ENCODE measurements around the gene TPRN. TPM values are rescaled to one million over a fixed set of nuclear protein-coding genes. Genes with fewer than 3 reads are reported as not detected.

TPRN gene
- total RNA-seq, 2 donors from 2014 or later: 9.0 to 19.1 TPM

- no peak for ATAC-seq
- Mint-ChIP-seq H3K9me3 (no peaks in the 10 kb centered on the region), H3K4me3 (peak overlapping the region; percentile 96), H3K4me1 (ENCODE audit: low read depth in 2 of 2) (peaks cover 13 to 19% of the 10 kb centered on the region in 2 donors), H3K27me3 (no peaks in the 10 kb centered on the region), H3K27ac (peak overlapping the region; percentile 80 to 84), H3K36me3 (no peaks in the 10 kb centered on the region)
- peak; percentile 73 for DNase-seq (ENCODE audit: low spot score)
Observed at GRCh38 chr9:137189297-137190295, 10.9 kb downstream of the TPRN start.

- DNase-seq (ENCODE audit: low spot score): peak; percentile 95
- Mint-ChIP-seq H3K4me1 (ENCODE audit: low read depth in 2 of 2) (peaks cover 20 to 24% of the 10 kb centered on the region in 2 donors), H3K4me3 (peak within 1 kb of the TSS; percentile 96)
Observed at GRCh38 chr9:137188490-137189296, 11.8 kb downstream of the TPRN start, which contains the start of the genes ANAPC2 and SSNA1. TSS of gene ANAPC2 (minus strand) at chr9:137188560. CDS start at chr9:137188532, 28 bp downstream. TSS of gene SSNA1 (plus strand) at chr9:137188676. CDS start at chr9:137188727, 51 bp downstream.

GRCh38 chr9:137188086-137188489, 12.5 kb downstream of the TPRN start:
- Mint-ChIP-seq H3K27ac (peak overlapping the region; percentile 80 to 84), H3K36me3 (peaks cover 6% of the 10 kb centered on the region), H3K27me3 (no peaks in the 10 kb centered on the region), H3K4me3 (peak overlapping the region; percentile 96), H3K9me3 (no peaks in the 10 kb centered on the region), H3K4me1 (ENCODE audit: low read depth in 2 of 2) (peaks cover 20 to 24% of the 10 kb centered on the region in 2 donors)
- DNase-seq (ENCODE audit: low spot score): no peak
- peak in 1 of 2 donors; percentile 52 for ATAC-seq

More at GRCh38 chr9:137188490-137189296, 11.8 kb downstream of the TPRN start, which contains the start of the genes ANAPC2 and SSNA1:
- Mint-ChIP-seq H3K27ac (peak within 1 kb of the TSS; percentile 80 to 84), H3K36me3 (peaks cover 6% of the 10 kb centered on the region), H3K27me3 (no peaks in the 10 kb centered on the region), H3K9me3 (no peaks in the 10 kb centered on the region)
- ATAC-seq: peak; percentile 90 to 93

- H3K36me3 Mint-ChIP-seq: peaks cover 6% of the 10 kb centered on the region
Observed at GRCh38 chr9:137187386-137187785, 13.2 kb downstream of the TPRN start.

GRCh38 chr9:137186385-137186784, 14.2 kb downstream of the TPRN start:
- Mint-ChIP-seq H3K9me3 (no peaks in the 10 kb centered on the region), H3K27ac (no peak overlapping the region), H3K36me3 (peaks cover 6% of the 10 kb centered on the region), H3K27me3 (no peaks in the 10 kb centered on the region), H3K4me3 (peak overlapping the region; percentile 96), H3K4me1 (ENCODE audit: low read depth in 2 of 2) (peaks cover 20 to 28% of the 10 kb centered on the region in 2 donors)
- ATAC-seq: no peak
- no peak for DNase-seq (ENCODE audit: low spot score)

More at GRCh38 chr9:137187386-137187785, 13.2 kb downstream of the TPRN start:
- H3K27ac Mint-ChIP-seq: peak overlapping the region; percentile 80 to 84
- H3K4me1 Mint-ChIP-seq (ENCODE audit: low read depth in 2 of 2): peaks cover 20 to 24% of the 10 kb centered on the region in 2 donors
- H3K4me3 Mint-ChIP-seq: peak overlapping the region; percentile 96
- ATAC-seq: no peak
- no peaks in the 10 kb centered on the region for H3K27me3 Mint-ChIP-seq
- H3K9me3 Mint-ChIP-seq: no peaks in the 10 kb centered on the region
- DNase-seq (ENCODE audit: low spot score): no peak

- H3K4me3 Mint-ChIP-seq: no peak overlapping the region
- no peak for DNase-seq (ENCODE audit: low spot score)
- H3K27me3 Mint-ChIP-seq: no peaks in the 10 kb centered on the region
- H3K36me3 Mint-ChIP-seq: peaks cover 6% of the 10 kb centered on the region
- H3K27ac Mint-ChIP-seq: no peak overlapping the region
- ATAC-seq: no peak
- peaks cover 19 to 26% of the 10 kb centered on the region in 2 donors for H3K4me1 Mint-ChIP-seq (ENCODE audit: low read depth in 2 of 2)
- H3K9me3 Mint-ChIP-seq: no peaks in the 10 kb centered on the region
Observed at GRCh38 chr9:137185921-137186320, 14.6 kb downstream of the TPRN start.

- H3K27ac Mint-ChIP-seq: no peak overlapping the region
- peaks cover 6% of the 10 kb centered on the region for H3K36me3 Mint-ChIP-seq
- H3K4me3 Mint-ChIP-seq: no peak overlapping the region
- DNase-seq (ENCODE audit: low spot score) (no peak), ATAC-seq (no peak)
- no peaks in the 10 kb centered on the region for H3K27me3 Mint-ChIP-seq
- H3K4me1 Mint-ChIP-seq (ENCODE audit: low read depth in 2 of 2): peaks cover 13 to 23% of the 10 kb centered on the region in 2 donors
- no peaks in the 10 kb centered on the region for H3K9me3 Mint-ChIP-seq
Observed at GRCh38 chr9:137184881-137185660, 15.5 kb downstream of the TPRN start.

GRCh38 chr9:137183980-137184595, 16.5 kb downstream of the TPRN start:
- Mint-ChIP-seq H3K4me1 (ENCODE audit: low read depth in 2 of 2) (peaks cover 13 to 22% of the 10 kb centered on the region in 2 donors), H3K9me3 (no peaks in the 10 kb centered on the region), H3K27ac (no peak overlapping the region), H3K36me3 (peaks cover 6% of the 10 kb centered on the region), H3K27me3 (no peaks in the 10 kb centered on the region), H3K4me3 (no peak overlapping the region)
- no peak for DNase-seq (ENCODE audit: low spot score)
- no peak for ATAC-seq

GRCh38 chr9:137182836-137183235, 17.7 kb downstream of the TPRN start:
- no peak for DNase-seq (ENCODE audit: low spot score)
- no peak overlapping the region for H3K27ac Mint-ChIP-seq
- H3K36me3 Mint-ChIP-seq: peaks cover 6% of the 10 kb centered on the region
- H3K27me3 Mint-ChIP-seq: no peaks in the 10 kb centered on the region
- ATAC-seq: no peak
- H3K4me1 Mint-ChIP-seq (ENCODE audit: low read depth in 2 of 2): peaks cover 13 to 20% of the 10 kb centered on the region in 2 donors
- no peaks in the 10 kb centered on the region for H3K9me3 Mint-ChIP-seq
- H3K4me3 Mint-ChIP-seq: no peak overlapping the region

GRCh38 chr9:137181680-137182079, 18.9 kb downstream of the TPRN start:
- peaks cover 6% of the 10 kb centered on the region for H3K36me3 Mint-ChIP-seq
- DNase-seq (ENCODE audit: low spot score) (no peak), ATAC-seq (peak in 1 of 2 donors; percentile 6)
- no peak overlapping the region for H3K4me3 Mint-ChIP-seq
- H3K27me3 Mint-ChIP-seq: no peaks in the 10 kb centered on the region
- H3K4me1 Mint-ChIP-seq (ENCODE audit: low read depth in 2 of 2): peaks cover 7 to 15% of the 10 kb centered on the region in 2 donors
- no peak overlapping the region for H3K27ac Mint-ChIP-seq
- no peaks in the 10 kb centered on the region for H3K9me3 Mint-ChIP-seq

- Mint-ChIP-seq H3K27me3 (no peaks in the 10 kb centered on the region), H3K4me3 (no peak overlapping the region), H3K4me1 (ENCODE audit: low read depth in 2 of 2) (peaks cover 7 to 15% of the 10 kb centered on the region in 2 donors), H3K9me3 (no peaks in the 10 kb centered on the region), H3K27ac (no peak overlapping the region), H3K36me3 (peaks cover 6% of the 10 kb centered on the region)
- DNase-seq (ENCODE audit: low spot score): no peak
- no peak for ATAC-seq
Observed at GRCh38 chr9:137180491-137180890, 20.1 kb downstream of the TPRN start.

- ATAC-seq (no peak), DNase-seq (ENCODE audit: low spot score) (no peak)
- Mint-ChIP-seq H3K36me3 (peaks cover 6% of the 10 kb centered on the region), H3K4me1 (ENCODE audit: low read depth in 2 of 2) (peaks cover 7 to 15% of the 10 kb centered on the region in 2 donors), H3K27ac (no peak overlapping the region), H3K4me3 (no peak overlapping the region), H3K9me3 (no peaks in the 10 kb centered on the region), H3K27me3 (no peaks in the 10 kb centered on the region)
Observed at GRCh38 chr9:137179761-137180160, 20.8 kb downstream of the TPRN start.

Measured in natural killer cell treated with Interleukin-12 subunit alpha and Interleukin-12 subunit beta and Interleukin-15 and Interleukin-18, amount 100 ng/mL, for 72 hours (primary cell).